HG02642 (cell line): ENCODE data around the gene CLSTN1.
"Not testable (repeated sequence)": the region's sequence is repeated elsewhere in the genome, so short reads cannot be mapped to it uniquely, and the experiment has no call there.

Source experiments
- ATAC-seq: cut with Tn5 transposase; IDR thresholded peaks from one replicate; pipeline ENCODE4 v1.9.1; 2021; ENCODE audit warnings: mild to moderate bottlenecking; ENCODE audit not compliant: unreplicated experiment, poor library complexity

The CLSTN1 gene

DNA sequence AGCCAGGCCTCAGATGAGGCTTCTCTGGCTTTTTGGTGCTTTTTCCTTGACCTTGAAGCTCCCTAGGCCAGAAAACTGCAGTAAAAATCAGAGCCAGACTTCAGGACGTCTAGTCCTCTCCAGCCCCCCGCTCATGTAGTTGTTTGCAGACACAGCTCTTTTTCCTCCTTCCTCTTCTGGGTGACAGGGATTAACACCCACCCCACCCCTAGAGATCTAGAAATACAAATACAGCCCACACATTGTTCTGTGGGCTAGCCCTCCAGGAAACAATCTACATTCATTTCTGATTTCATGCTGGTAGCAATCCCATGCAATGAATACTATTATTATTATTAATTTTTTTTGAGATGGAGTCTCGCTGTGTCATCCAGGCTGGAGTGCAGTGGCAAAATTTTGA lies 9.9 kb upstream of the CLSTN1 start:
- no peak for ATAC-seq

GRCh38 chr1:9827558-9828185 lies 3.9 kb upstream of the CLSTN1 start:
- ATAC-seq = no peak

DNA sequence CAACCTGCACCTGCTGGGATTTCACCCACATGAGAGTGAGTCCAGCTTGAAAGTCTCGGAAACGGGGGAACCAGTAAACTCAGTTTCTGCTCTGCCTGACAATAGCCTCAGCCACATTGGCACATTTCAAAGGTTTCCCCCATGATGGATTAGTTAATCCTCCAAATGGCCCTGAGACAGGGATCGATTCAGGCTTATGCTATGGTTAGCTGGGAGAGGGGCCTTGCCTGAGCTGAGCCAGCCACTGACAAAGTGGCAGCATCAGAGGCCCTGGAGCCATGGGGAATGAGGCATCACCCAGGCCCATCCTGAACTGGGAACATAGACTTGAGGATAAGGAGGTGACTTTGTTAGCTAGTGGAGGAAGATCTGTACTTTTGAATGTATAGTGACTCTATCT lies 2.9 kb upstream of the CLSTN1 start:
- ATAC-seq = no peak

DNA sequence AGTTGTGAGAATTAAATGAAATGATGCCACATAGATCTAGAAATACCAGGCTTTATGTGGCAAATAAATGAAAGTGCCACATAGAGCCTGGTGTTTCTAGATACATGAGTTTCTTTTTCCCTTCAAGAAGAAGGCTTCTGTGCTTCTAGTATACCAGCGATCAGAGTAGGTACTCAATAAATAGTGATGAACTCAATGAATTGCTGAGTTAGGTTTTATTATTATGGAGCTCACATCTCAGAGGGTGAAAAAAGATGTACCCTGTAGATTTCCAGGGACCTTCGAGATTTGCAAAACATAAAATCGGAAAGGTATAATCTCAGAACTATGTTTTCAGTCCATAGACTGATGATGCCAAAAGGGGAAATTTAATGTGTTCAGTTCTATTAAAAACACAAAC lies 2.3 kb upstream of the CLSTN1 start:
- ATAC-seq = no peak

DNA sequence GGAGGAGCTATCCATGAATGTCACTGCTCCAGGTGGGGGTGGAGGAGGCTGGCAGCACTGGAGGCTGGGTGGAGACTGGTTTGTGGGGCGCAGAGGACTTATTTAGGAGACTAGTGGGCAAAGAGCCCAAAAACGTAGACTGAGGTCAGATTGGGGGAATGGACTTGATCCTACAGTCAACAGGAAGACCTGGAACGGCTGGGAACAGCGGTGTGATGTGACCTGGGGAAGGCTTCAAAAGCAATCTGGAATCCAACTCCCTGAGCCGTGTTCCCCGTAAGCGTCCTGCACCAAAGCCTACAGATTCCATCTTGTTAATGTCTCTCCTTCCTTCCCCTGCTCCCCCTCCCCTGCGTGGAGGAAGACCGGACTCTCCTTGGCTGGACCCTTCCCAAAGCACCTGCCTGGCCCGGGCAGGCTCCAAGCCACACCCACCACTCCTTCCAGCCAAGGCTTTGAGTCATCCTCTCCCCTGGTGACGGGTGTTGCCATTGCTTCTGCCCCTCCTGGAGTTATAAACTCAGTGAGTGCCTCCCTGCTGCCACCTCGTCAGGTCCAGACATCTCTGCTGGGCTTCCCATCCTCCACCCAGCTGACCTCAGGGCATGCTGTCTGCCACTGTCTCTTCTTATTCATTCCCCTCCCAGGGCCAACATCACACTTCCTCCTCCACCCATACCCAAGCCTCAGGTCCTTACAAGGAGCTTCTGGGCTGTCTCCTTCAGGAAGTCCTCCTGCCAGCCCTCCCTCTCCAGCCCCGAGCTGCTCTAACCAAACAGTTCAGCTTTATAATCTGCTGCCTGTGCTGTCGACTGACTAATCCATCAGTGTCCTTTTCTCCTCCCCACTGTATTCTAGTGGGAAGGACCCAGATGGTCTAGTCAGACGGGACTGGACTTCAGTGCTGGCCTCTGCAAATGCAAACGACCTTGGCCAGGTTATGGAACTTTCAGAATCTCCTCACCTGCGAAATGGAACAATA lies 1.6 kb upstream of the CLSTN1 start:
- ATAC-seq = no peak

GRCh38 chr1:9824702-9825089 lies 931 bp upstream of the CLSTN1 start:
- ATAC-seq = no peak

DNA sequence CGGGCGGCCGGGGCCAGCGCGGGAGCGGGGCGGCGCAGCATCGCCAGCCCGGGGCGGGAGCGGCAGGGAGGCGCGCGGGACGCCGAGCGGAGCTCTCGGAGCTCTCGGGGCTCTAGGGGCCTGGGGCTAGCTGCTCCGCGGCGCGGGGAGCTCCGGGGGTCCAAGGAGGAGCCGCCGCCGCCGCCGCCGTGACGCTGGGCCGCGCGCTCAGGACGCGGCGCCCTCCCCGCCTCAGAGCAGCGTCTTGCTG lies 147 bp downstream of the CLSTN1 start:
- peak; percentile 20 for ATAC-seq

DNA sequence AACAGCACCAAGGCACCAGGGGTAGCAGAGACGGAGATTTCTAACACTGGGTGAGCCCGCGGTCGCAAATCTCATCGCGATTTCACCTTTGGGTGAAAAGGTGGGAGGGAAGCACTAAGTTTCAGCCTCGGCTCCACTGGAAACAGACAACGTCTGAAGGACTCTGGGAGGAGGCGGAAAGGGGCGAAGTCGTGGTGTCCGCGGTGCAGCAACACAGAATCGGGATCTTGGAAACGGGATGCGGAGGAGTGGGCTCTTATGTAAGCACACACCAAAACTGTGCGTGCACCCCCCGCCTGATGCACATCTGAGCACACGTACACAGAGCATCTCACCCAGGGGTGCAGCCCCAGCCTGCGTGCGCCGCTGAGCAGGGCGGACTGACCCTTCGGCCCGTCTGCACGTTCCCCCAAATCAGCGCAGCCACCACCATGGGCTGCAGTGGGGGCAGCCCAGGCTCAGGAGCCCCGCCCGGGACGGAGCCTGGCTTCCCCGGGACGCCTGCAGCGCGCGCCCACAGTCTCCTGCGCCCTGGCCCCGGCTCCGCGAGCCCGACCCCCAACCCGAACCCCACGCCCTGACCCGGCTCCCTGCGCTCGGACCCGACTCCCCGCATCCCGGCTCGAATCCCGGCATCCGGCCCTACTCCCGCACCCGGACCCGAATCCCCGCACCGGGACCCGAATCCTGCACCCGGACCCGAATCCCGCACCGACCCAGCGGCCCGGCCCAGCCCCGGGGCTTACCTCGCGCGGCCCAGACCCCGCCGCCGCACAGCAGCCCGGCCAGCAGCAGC lies 670 bp downstream of the CLSTN1 start:
- peak; percentile 13 for ATAC-seq

GRCh38 chr1:9822490-9822889 lies 1.3 kb downstream of the CLSTN1 start:
- ATAC-seq = no peak

GRCh38 chr1:9821710-9822109 lies 2.1 kb downstream of the CLSTN1 start:
- no peak for ATAC-seq

DNA sequence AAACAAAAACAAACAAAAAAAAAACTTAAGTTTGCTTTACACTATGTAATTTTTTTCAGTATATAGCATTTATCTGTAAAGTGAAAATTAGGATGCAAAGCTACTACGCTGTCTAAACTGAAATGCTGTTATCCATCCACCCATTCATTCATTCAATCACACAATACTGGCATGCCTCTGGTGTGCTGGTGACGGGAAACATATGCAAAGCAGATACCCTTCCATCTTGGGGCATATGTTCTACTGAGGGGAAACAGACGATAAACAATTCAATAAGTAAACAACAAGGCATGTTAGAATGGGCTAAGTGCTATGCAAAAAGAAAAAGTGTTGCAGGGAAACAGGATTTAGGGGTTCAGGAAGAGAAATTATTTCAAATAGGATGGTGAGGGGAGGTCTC lies 3.2 kb downstream of the CLSTN1 start:
- no peak for ATAC-seq

DNA sequence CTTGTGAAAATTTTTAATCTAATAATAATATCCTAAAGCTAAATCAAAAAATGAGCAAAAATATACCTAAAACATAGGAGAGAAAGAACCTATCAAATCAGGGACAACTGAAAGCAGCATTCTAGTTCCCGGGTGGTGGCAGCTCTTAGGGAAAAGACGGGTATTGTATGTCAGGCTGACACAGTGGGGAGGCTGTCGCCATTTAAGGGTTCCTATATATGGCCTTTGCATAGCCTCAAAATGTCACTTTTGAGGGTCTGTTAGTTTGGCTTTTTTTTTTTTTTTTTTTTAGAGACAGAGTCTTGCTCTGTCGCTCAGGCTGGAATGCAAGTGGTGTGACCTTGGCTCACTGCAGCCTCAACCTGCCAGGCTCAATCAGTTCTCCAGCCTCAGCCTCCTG lies 6.0 kb downstream of the CLSTN1 start:
- no peak for ATAC-seq

GRCh38 chr1:9816199-9816598 lies 7.6 kb downstream of the CLSTN1 start:
- ATAC-seq = no peak

DNA sequence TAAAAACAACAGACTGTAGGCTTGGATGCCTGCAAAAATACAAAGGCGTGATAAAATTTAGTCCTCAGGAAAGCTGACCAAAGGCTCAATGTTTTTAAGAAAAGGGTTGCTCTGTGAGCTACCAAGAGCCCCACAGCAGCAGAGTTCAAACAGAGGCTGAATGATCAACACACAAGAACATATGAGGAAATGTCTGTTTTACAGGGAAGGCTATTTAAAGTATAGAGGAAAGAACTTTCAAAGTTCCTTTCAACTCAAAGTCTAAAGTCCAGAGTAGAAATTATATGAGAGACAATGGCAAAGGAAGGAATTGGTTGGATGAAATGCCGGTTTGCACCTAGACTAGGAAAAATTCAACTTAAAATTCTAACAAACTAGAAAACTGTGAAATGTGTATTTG lies 8.6 kb downstream of the CLSTN1 start:
- no peak for ATAC-seq

GRCh38 chr1:9814619-9815018 lies 9.1 kb downstream of the CLSTN1 start:
- ATAC-seq = no peak

- no peak for ATAC-seq
Observed at GRCh38 chr1:9811239-9811966, 12.4 kb downstream of the CLSTN1 start.

- ATAC-seq = no peak
Observed at GRCh38 chr1:9809100-9809510, 14.7 kb downstream of the CLSTN1 start.

GRCh38 chr1:9808459-9808858 lies 15.3 kb downstream of the CLSTN1 start:
- no peak for ATAC-seq

DNA sequence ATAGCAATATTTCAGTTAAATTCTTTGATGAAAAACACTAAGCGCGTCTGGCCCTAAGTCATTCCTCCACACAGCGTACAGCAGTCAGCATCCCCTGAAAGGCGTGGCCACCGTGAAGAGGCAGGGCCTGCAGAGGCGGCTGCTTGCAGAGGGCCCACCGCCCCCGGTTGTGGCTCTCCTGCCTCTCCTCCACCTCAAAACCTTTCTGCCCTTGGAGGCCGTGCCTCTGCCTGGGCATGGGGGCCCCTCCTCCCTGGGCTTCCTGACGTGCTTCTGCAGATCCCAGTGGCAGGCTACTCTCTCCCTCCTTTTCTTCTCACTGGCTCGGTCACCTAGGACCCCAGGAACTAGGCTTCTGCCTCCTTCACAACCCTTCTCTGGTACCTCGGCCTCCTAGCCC lies 16.2 kb downstream of the CLSTN1 start:
- ATAC-seq = no peak

DNA sequence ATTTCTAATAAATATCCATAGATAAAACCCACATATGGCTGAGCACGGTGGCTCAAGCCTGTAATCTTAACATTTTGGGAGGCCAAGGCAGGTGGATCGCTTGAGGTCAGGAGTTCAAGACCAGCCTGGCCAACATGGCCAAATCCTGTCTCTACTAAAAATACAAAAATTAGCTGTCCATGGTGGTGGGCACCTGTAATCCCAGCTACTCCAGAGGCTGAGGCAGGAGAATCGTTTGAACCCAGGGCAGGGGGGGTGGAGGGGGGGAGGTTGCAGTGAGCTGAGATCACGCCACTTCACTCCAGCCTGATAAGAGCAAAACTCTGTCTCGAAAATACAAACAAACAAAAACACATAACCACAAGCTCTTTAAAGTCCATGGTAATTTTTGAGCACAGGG lies 17.8 kb downstream of the CLSTN1 start:
- ATAC-seq = not testable (repeated sequence)
